Trophoblast cell (in vitro differentiated cells and primary cell): ENCODE measurements around the gene TMEM154.

Experiments
- DNase-seq, 2 donors: peaks; one replicate each; pipeline ENCODE4 v3.0.0-alpha.2; 2016
- H2AFZ ChIP-seq: 2 replicates; pipeline ENCODE4 v1.6.1; 2013; ENCODE audit warnings: low read length, moderate library complexity, mild to moderate bottlenecking; ENCODE audit not compliant: insufficient read depth, poor library complexity
- H2AK5ac ChIP-seq: 2 replicates; pipeline ENCODE4 v1.6.1; 2013; ENCODE audit warnings: mild to moderate bottlenecking, low read length
- H2BK120ac ChIP-seq: 2 replicates; pipeline ENCODE4 v1.6.1; 2013; ENCODE audit warnings: low read length, mild to moderate bottlenecking, moderate library complexity; ENCODE audit not compliant: insufficient read depth, poor library complexity
- H2BK12ac ChIP-seq: 2 replicates; pipeline ENCODE4 v1.6.1; 2013; ENCODE audit warnings: mild to moderate bottlenecking, low read length, moderate library complexity
- H2BK5ac ChIP-seq: 2 replicates; pipeline ENCODE4 v1.6.1; 2013; ENCODE audit warnings: low read length, low read depth, moderate library complexity, mild to moderate bottlenecking; ENCODE audit not compliant: poor library complexity
- H3K14ac ChIP-seq: 2 replicates; pipeline ENCODE4 v1.6.1; 2013; ENCODE audit warnings: mild to moderate bottlenecking, low read length
- H3K18ac ChIP-seq: 2 replicates; pipeline ENCODE4 v1.6.1; 2013; ENCODE audit warnings: mild to moderate bottlenecking, low read length
- H3K23ac ChIP-seq: 2 replicates; pipeline ENCODE4 v1.6.1; 2013; ENCODE audit warnings: low read length
- H3K27ac ChIP-seq: 2 replicates; pipeline ENCODE4 v1.5.1; 2013; ENCODE audit warnings: low read depth, mild to moderate bottlenecking, inconsistent platforms, low read length, moderate library complexity
- H3K27me3 ChIP-seq: 2 replicates; pipeline ENCODE4 v1.6.1; 2013; ENCODE audit warnings: inconsistent platforms, mild to moderate bottlenecking, low read length, moderate library complexity; ENCODE audit not compliant: insufficient read depth
- H3K36me3 ChIP-seq, 2 experiments: 1 replicate in 1 of 2; 2 replicates in 1 of 2; pipeline ENCODE4 v1.6.1; 2013; ENCODE audit warnings: low read length in 2 of 2, mild to moderate bottlenecking in 2 of 2, moderate library complexity in 1 of 2; ENCODE audit not compliant: insufficient read depth in 2 of 2, control insufficient read depth in 1 of 2
- H3K4ac ChIP-seq: 2 replicates; pipeline ENCODE4 v1.6.1; 2013; ENCODE audit warnings: low read depth, mild to moderate bottlenecking, low read length, moderate library complexity
- H3K4me1 ChIP-seq, 2 experiments: 1 replicate in 1 of 2; 2 replicates in 1 of 2; pipeline ENCODE4 v1.6.1; 2013; ENCODE audit warnings: low read length in 2 of 2, mild to moderate bottlenecking in 2 of 2, moderate library complexity in 1 of 2; ENCODE audit not compliant: insufficient read depth in 2 of 2, control insufficient read depth in 1 of 2
- H3K4me2 ChIP-seq: 2 replicates; pipeline ENCODE4 v1.6.1; 2013; ENCODE audit warnings: inconsistent platforms, mild to moderate bottlenecking, low read length, moderate library complexity
- H3K4me3 ChIP-seq: 2 replicates; pipeline ENCODE4 v1.5.1; 2013; ENCODE audit warnings: mild to moderate bottlenecking, low read depth, low read length, inconsistent platforms
- H3K79me1 ChIP-seq: one replicate; pipeline ENCODE4 v1.6.1; 2013; ENCODE audit warnings: low read length
- H3K79me2 ChIP-seq: 2 replicates; pipeline ENCODE4 v1.6.1; 2013; ENCODE audit warnings: low read length, mild to moderate bottlenecking; ENCODE audit not compliant: control insufficient read depth, insufficient read depth, poor library complexity
- H3K9ac ChIP-seq: 2 replicates; pipeline ENCODE4 v1.6.1; 2013; ENCODE audit warnings: mild to moderate bottlenecking, low read length
- H3K9me3 ChIP-seq: 2 replicates; pipeline ENCODE4 v1.6.1; 2013; ENCODE audit warnings: low read depth, mild to moderate bottlenecking, control low read depth, inconsistent platforms, low read length; ENCODE audit not compliant: insufficient read depth
- H4K12ac ChIP-seq: 2 replicates; pipeline ENCODE4 v1.6.1; 2013; ENCODE audit warnings: low read depth, mild to moderate bottlenecking, low read length, moderate library complexity
- H4K8ac ChIP-seq: 2 replicates; pipeline ENCODE4 v1.6.1; 2013; ENCODE audit warnings: low read depth, mild to moderate bottlenecking, low read length, moderate library complexity
- H4K91ac ChIP-seq: one replicate; pipeline ENCODE4 v1.6.1; 2013; ENCODE audit warnings: low read depth, mild to moderate bottlenecking, low read length, moderate library complexity
- WGBS: extraction: QIAGEN DNeasy Blood & Tissue Kit; methylation state at CpG from one replicate; pipeline ENCODE4 v1.1.7; 2013; ENCODE audit warnings: missing lambda C conversion rate; ENCODE audit not compliant: insufficient read length, insufficient coverage; ENCODE audit errors: extremely low coverage; 5-methylcytosine and 5-hydroxymethylcytosine counted together

Gene TMEM154

DNA sequence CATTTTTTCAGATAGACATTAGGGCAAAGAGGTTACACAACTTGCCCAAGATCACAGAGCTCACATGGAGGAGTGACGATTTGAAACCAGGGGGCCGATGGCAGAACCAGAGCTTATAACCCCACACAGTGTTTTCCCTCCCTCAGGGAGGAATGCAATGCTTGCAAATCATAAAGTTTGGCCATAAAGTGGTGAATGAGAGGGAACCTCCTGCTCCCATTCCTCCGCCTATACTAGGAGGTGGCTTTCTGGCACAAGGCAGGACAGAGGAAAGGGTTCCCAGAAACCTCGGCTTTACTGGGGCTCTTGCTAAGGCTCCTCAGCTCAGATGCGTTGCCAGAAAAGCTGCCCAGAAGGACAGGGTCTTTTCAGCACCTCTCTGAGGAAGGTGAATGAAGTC lies 19.3 kb downstream of the TMEM154 start:
- H2AK5ac ChIP-seq, result no peak overlapping the region
- H2AFZ ChIP-seq, result no peak overlapping the region
- H3K79me1 ChIP-seq, result no peaks in the 10 kb centered on the region
- no peaks in the 10 kb centered on the region for H3K27me3 ChIP-seq
- no peaks in the 10 kb centered on the region for H3K79me2 ChIP-seq
- no peak overlapping the region for H2BK12ac ChIP-seq
- H3K23ac ChIP-seq, result no peak overlapping the region
- no peak overlapping the region for H2BK5ac ChIP-seq
- H3K4ac ChIP-seq, result no peak overlapping the region
- no peak overlapping the region for H4K12ac ChIP-seq
- no peak overlapping the region for H4K8ac ChIP-seq
- H4K91ac ChIP-seq, result no peak overlapping the region
- H2BK120ac ChIP-seq, result no peak overlapping the region
- H3K9ac ChIP-seq, result no peak overlapping the region
- H3K4me2 ChIP-seq, result no peak overlapping the region
- H3K9me3 ChIP-seq, result no peaks in the 10 kb centered on the region
- H3K36me3 ChIP-seq, result no peaks in the 10 kb centered on the region
- H3K4me3 ChIP-seq, result no peak overlapping the region
- DNase-seq, result no peak
- no peak overlapping the region for H3K14ac ChIP-seq
- H3K4me1 ChIP-seq, result no peaks in the 10 kb centered on the region
- no CpG with 5 or more reads among the region's 5 CpGs for WGBS
- no peak overlapping the region for H3K27ac ChIP-seq
- H3K18ac ChIP-seq, result no peak overlapping the region

DNA sequence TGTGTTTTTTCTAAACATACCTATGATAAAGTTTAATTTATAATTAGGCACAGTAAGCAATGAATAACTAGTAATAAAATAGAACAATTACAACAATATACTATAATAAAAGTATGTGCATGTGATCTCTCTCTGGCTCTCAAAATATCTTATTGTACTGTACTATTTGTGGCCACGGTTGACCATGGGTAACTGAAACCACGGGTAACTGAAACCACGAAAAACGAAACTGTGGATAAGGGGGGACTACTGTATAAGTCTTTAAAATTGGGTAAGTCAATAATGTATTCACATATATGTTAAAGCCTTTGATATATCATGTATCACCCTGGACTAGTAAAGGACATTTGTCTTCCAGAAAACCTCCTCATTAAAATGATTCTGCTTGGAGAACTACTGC lies 20.0 kb downstream of the TMEM154 start:
- Histone ChIP-seq H3K9ac (no peak overlapping the region), H3K23ac (no peak overlapping the region), H3K4ac (no peak overlapping the region), H2AFZ (no peak overlapping the region), H2BK12ac (no peak overlapping the region), H2AK5ac (no peak overlapping the region), H2BK120ac (no peak overlapping the region), H3K4me3 (no peak overlapping the region), H3K4me2 (no peak overlapping the region), H4K91ac (no peak overlapping the region), H3K4me1 (no peaks in the 10 kb centered on the region), H3K79me2 (no peaks in the 10 kb centered on the region), H2BK5ac (no peak overlapping the region), H3K79me1 (no peaks in the 10 kb centered on the region), H3K27ac (no peak overlapping the region), H4K8ac (no peak overlapping the region), H3K9me3 (no peaks in the 10 kb centered on the region), H3K14ac (no peak overlapping the region), H3K27me3 (no peaks in the 10 kb centered on the region), H3K36me3 (no peaks in the 10 kb centered on the region), H4K12ac (no peak overlapping the region), H3K18ac (no peak overlapping the region)
- no CpG with 5 or more reads among the region's 4 CpGs for whole genome bisulfite sequencing
- no peak for DNase-seq

GRCh38 chr4:152657657-152658056 lies 22.1 kb downstream of the TMEM154 start:
- no CpG with 5 or more reads among the region's 2 CpGs for WGBS
- Histone ChIP-seq H2AFZ (no peak overlapping the region), H3K36me3 (no peaks in the 10 kb centered on the region), H3K14ac (no peak overlapping the region), H3K4ac (no peak overlapping the region), H2BK5ac (no peak overlapping the region), H4K8ac (no peak overlapping the region), H3K4me1 (no peaks in the 10 kb centered on the region), H3K9me3 (no peaks in the 10 kb centered on the region), H4K12ac (no peak overlapping the region), H3K27ac (no peak overlapping the region), H3K79me2 (no peaks in the 10 kb centered on the region), H2BK12ac (no peak overlapping the region), H3K27me3 (no peaks in the 10 kb centered on the region), H3K4me2 (no peak overlapping the region), H2AK5ac (no peak overlapping the region), H3K23ac (no peak overlapping the region), H4K91ac (no peak overlapping the region), H2BK120ac (no peak overlapping the region), H3K18ac (no peak overlapping the region), H3K4me3 (no peak overlapping the region), H3K9ac (no peak overlapping the region), H3K79me1 (no peaks in the 10 kb centered on the region)
- no peak for DNase-seq

DNA sequence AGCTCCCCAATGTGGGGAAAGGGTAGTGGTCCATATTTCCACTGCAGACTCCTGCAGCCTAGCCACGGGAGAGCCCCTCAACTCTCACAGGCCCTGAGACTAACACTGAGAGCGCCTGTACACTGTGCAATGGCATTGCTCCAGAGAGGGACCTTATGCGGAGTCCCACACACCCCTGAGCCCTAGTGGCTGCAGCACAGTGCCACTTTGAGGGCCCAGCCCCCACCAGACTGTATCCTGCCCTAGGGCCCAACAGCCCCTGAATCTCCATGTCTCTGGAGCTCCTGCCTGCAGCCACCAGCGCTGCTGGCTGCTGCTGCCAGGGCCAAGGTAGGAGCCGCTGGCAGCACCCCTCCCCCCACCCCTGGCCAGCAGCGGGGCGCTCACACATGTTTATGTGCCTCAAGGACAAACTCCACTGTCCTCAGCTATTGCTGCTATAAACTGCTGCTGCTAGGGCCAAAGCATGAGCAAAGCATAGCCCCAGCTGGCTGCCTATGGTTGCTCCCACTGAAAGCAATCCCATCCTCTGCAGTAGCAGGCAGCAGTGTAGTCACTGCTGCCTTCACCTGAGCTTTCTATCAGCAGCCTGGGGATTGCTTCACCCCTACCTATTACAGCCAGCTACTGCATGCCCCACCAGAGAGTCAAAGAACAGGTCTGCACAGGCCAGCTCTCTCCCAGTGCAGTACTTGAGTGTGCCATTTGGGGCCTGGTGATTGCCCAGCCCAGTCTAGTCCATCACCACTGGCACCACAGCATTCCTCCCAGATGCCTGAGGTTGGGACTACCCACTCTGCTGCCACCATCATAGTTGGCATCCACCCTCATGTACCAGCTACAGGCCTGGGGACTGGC lies 24.3 kb downstream of the TMEM154 start:
- Histone ChIP-seq H3K27me3 (no peaks in the 10 kb centered on the region), H3K4me2 (no peak overlapping the region), H4K91ac (no peak overlapping the region), H3K79me1 (no peaks in the 10 kb centered on the region), H3K4ac (no peak overlapping the region), H2AK5ac (no peak overlapping the region), H4K8ac (no peak overlapping the region), H2BK12ac (no peak overlapping the region), H2BK120ac (no peak overlapping the region), H3K9ac (no peak overlapping the region), H3K18ac (no peak overlapping the region), H3K4me1 (no peaks in the 10 kb centered on the region), H3K14ac (no peak overlapping the region), H3K36me3 (no peaks in the 10 kb centered on the region), H3K23ac (no peak overlapping the region), H3K79me2 (no peaks in the 10 kb centered on the region), H2AFZ (no peak overlapping the region), H3K4me3 (no peak overlapping the region), H3K27ac (no peak overlapping the region), H3K9me3 (no peaks in the 10 kb centered on the region), H4K12ac (no peak overlapping the region), H2BK5ac (no peak overlapping the region)
- WGBS, result no CpG with 5 or more reads among the region's 7 CpGs
- DNase-seq, result no peak
